ENCODE measurements around the gene KIFC1.
"Not testable (repeated sequence)": the region's sequence is repeated elsewhere in the genome, so short reads cannot be mapped to it uniquely, and the experiment has no call there.

DNA sequence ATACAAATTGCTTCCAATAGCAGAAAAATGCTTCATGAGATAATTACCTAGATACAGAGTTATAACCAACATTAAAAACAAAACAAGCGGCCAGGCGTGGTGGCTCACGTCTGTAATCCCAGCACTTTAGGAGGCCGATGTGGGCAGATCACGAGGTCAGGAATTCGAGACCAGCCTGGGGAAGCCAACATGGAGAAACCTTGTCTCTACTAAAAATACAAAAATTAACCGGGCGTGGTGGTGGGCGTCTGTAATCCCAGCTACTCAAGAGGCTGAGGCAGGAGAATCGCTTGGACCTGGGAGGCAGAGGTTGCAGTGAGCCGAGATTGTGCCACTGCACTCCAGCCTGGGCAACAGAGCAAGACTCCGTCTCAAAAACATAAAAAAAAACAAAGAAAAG lies 28.1 kb upstream of the KIFC1 start:
- TF ChIP-seq CTCF (IDR thresholded peaks at IDR 0.05); EZH2 (IDR thresholded peaks at IDR 0.05; ENCODE audit: borderline replicate concordance, insufficient read depth, low read depth, low read length, poor library complexity, severe bottlenecking): not testable (repeated sequence)

Measured in B cell (primary cell).